GM23248 (cell line): ENCODE measurements around the gene PSMG3.

Source experiments
- EZH2 ChIP-seq: fragments of 200-600 bp; sonication (generic); IDR thresholded peaks from 2 replicates; pipeline ENCODE4 v1.6.1; 2018; ENCODE audit warnings: antibody characterized with exemption, mild to moderate bottlenecking; ENCODE audit not compliant: insufficient read depth, poor library complexity, severe bottlenecking
- EZH2phosphoT487 ChIP-seq: fragments of 200-600 bp; sonication (generic); IDR thresholded peaks from 2 replicates; pipeline ENCODE4 v1.6.1; 2018; ENCODE audit warnings: antibody characterized with exemption, moderate library complexity, mild to moderate bottlenecking, low read depth; ENCODE audit not compliant: insufficient read depth

- TF ChIP-seq EZH2phosphoT487 (no peak), EZH2 (no peak)
These were observed 20.4 kb downstream of the PSMG3 start for GRCh38 chr7:1549357-1550004.
